Measurements from ENCODE around the gene PAGE4.

PAGE4 gene

GRCh38 chrX:49877397-49878101, 48.4 kb downstream of the PAGE4 start:
- no peak for DNase-seq

GRCh38 chrX:49878128-49878833, 49.2 kb downstream of the PAGE4 start:
- peak; percentile 3 for DNase-seq

DNA sequence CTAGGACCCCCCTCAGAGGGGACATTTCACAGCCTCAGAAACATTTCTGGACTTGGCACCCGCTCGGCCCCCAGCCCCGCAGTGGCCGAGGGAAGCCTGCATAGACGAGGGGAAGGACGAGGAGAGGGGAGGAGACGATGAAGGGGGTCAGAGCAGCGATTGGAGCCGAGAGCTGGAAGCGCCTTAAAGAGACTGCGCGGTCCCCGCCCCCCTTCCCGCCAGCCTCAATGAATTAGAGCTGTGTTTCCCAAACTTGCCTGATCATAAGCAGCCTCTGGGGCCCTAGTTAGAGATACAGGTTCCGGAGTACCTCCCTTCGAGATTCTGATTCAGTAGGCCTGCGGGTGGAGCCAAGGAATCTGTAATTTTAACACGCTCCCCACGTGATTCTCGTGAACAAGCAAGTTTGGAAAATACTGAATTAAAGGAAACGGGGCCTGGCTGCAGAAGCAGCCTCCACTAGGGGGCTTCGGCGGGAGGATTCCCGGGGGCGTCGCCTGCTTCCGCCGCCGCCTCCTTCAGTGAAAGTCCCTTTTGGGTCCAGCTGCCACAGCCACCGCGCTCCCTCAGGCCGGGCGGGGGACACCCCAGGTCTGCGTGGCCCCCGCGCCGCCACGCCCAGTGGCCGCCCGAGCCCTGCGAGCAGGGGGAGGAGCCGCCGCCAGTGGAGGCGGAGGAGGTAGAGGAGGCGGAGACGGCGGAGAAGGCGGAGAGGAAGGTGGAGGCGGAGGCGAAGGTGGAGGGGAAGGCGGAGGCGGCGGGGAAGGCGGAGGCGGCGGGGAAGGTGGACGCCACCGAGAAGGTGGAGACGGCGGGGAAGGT, 49.9 kb downstream of the PAGE4 start, which contains the start of gene USP27X:
TSS of gene USP27X (plus strand) at position 651 of the 822 bp plus-strand sequence. CDS start 824 bp downstream, outside the sequence.
- DNase-seq = peak; percentile 78

GRCh38 chrX:49879656-49880277, 50.7 kb downstream of the PAGE4 start:
- DNase-seq = peak; percentile 5

DNA sequence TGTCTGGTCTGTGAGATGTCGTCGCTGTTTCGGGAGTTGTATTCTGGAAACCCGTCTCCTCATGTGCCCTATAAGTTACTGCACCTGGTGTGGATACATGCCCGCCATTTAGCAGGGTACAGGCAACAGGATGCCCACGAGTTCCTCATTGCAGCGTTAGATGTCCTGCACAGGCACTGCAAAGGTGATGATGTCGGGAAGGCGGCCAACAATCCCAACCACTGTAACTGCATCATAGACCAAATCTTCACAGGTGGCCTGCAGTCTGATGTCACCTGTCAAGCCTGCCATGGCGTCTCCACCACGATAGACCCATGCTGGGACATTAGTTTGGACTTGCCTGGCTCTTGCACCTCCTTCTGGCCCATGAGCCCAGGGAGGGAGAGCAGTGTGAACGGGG, 51.6 kb downstream of the PAGE4 start:
- DNase-seq = no peak
